Lower lobe of right lung (tissue), 2 donors: ENCODE measurements around the gene PLPPR3. TPM values are rescaled to one million over a fixed set of nuclear protein-coding genes. Genes with fewer than 3 reads are reported as not detected.

Experiments
- ATAC-seq, 2 donors: fragments of 200-7000 bp; cut with Tn5 transposase; one replicate each; pipeline ENCODE4 v1.9.1; 2020 to 2022; ENCODE audit warnings: mild to moderate bottlenecking in 2 of 2, moderate library complexity in 2 of 2
- DNase-seq: peaks from one replicate; pipeline ENCODE4 v3.0.0-alpha.2; 2020
- H3K27ac ChIP-seq: fragments of 200-600 bp; one replicate; pipeline ENCODE4 v1.8.0; 2022
- H3K27me3 ChIP-seq: fragments of 200-600 bp; one replicate; pipeline ENCODE4 v1.8.0; 2022; ENCODE audit warnings: low read depth
- H3K36me3 ChIP-seq: fragments of 200-600 bp; one replicate; pipeline ENCODE4 v1.8.0; 2022; ENCODE audit warnings: mild to moderate bottlenecking
- H3K4me1 ChIP-seq: fragments of 200-600 bp; one replicate; pipeline ENCODE4 v1.8.0; 2022
- H3K4me3 ChIP-seq: fragments of 200-600 bp; one replicate; pipeline ENCODE4 v1.8.0; 2022; ENCODE audit warnings: mild to moderate bottlenecking
- H3K9me3 ChIP-seq: fragments of 200-600 bp; one replicate; pipeline ENCODE4 v1.8.0; 2022
- intact Hi-C: fragments of 100-400 bp; cut with DNase I; formaldehyde crosslinking; loops from one replicate; pipeline ENCODE4 v1.11.0; 2022
- total RNA-seq: library from RNA; stranded (reverse); fragmentation: NEBNext Ultra II Directional; extraction: Animal tissue kit (Norgen Biotek cat#: 25700); gene quantifications from one replicate; pipeline ENCODE4 v1.2.1, GENCODE V29; 2021
- TF ChIP-seq, protein P1 (sequence below): fragments of 200-600 bp; IDR thresholded peaks from one replicate; pipeline ENCODE4 v1.8.0; 2022; ENCODE audit warnings: antibody characterized with exemption, mild to moderate bottlenecking
- donor health status: DM: no; HTN: yes; CAD: no; lungs with severe emphysema.

The PLPPR3 gene
- total RNA-seq, 1 donor from 2014 or later = 2.1 TPM

DNA sequence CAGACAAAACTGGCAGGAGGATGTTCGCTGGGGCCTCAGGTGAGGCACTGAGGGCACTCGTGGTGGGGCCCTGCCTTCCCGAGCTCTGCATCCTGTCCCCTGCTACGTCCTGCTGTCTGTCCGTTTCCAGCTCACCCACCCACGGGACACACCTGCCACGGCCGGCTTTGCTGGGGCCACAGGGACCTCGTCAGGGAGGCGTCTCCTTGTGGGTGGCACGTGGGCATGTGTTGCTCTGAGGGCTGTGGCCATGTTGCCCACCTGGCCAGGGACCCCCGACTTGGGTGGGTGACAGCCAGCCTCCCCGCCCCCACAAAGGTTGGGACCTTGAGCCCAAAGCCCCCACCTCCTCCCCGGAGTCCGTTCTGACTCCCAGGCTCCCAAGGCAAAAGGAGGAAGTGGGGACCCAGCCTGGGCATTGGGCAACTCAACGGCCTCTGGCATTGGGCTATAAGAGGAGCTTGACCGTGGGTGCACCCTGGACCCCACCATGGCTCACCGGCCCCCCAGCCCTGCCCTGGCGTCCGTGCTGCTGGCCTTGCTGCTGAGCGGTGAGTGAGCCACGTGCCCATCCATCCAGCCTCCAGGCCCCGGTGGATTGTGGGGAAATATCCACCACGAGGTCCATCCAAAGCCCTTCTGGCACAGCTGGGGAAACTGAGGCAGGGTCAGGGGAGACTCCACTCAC lies 18.9 kb upstream of the PLPPR3 start, which contains the start of gene PRTN3:
TSS of gene PRTN3 (plus strand) at position 481 of the 688 bp plus-strand sequence. CDS start at position 491, 10 bp downstream.
- DNase-seq (peak; percentile 69), ATAC-seq (peak; percentile 19 to 33)
- Histone ChIP-seq H3K9me3 (no peaks in the 10 kb centered on the region), H3K4me1 (peaks cover 10% of the 10 kb centered on the region), H3K36me3 (no peaks in the 10 kb centered on the region), H3K27me3 (peaks cover 51% of the 10 kb centered on the region), H3K27ac (no peak within 1 kb of the TSS), H3K4me3 (no peak within 1 kb of the TSS)
- intact Hi-C loops = no loop called here
- TF ChIP-seq, protein P1, sequence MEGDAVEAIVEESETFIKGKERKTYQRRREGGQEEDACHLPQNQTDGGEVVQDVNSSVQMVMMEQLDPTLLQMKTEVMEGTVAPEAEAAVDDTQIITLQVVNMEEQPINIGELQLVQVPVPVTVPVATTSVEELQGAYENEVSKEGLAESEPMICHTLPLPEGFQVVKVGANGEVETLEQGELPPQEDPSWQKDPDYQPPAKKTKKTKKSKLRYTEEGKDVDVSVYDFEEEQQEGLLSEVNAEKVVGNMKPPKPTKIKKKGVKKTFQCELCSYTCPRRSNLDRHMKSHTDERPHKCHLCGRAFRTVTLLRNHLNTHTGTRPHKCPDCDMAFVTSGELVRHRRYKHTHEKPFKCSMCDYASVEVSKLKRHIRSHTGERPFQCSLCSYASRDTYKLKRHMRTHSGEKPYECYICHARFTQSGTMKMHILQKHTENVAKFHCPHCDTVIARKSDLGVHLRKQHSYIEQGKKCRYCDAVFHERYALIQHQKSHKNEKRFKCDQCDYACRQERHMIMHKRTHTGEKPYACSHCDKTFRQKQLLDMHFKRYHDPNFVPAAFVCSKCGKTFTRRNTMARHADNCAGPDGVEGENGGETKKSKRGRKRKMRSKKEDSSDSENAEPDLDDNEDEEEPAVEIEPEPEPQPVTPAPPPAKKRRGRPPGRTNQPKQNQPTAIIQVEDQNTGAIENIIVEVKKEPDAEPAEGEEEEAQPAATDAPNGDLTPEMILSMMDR = no peak

DNA sequence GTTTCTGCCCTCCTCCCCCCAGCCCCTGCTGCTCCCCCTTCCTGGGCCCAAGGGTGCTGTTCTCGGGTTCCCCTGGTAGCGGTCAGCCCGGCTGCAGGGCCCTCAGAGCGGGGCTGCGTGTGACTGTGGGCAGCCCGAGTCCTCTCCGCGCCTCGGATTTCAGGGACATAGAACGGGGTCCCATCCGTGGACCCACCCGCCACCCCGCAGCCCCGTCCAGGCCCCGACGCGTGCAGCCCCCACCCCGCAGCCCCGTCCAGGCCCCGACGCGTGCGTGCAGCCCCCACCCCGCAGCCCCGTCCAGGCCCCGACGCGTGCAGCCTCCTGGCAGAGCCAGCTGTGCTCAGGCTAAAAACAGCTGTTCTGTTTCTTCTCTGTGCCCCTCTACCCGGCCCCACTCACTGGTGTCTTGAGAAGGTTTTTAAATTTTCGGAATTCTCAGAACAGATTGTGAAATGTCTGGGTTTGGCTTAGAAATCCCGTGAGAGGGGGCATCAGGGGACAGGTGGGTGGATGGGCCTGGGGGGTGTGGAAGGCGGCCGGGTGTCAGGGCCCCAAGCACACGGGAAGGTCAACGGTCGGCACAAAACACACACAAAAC lies 13.6 kb upstream of the PLPPR3 start:
- Histone ChIP-seq H3K27me3 (peaks cover 33% of the 10 kb centered on the region), H3K36me3 (no peaks in the 10 kb centered on the region), H3K4me3 (no peak overlapping the region), H3K9me3 (no peaks in the 10 kb centered on the region), H3K27ac (no peak overlapping the region), H3K4me1 (no peaks in the 10 kb centered on the region)
- TF ChIP-seq, protein P1 = no peak
- intact Hi-C loops = no loop called here
- DNase-seq (no peak), ATAC-seq (peak in 1 of 2 donors; percentile 80)

DNA sequence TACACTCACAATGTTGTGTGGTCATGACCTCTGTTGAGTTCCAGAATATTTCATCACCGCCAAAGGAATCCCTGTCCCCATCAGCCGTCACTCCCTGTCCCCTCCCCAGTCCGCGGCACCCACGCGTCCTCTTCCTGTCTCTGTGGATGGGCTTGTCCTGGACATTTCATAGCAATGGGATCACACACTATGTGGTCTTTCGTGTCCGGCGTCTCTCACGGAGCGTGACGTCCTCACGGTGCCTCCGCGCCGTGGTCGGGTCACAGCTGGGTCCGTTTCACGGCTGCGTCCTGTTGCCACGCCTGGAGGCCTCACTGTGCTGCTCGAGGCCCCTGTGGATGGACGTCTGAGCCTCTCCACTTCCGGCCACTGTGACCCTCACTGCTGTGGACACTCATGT lies 12.5 kb upstream of the PLPPR3 start:
- ATAC-seq (peak in 1 of 2 donors; percentile 10), DNase-seq (no peak)
- Histone ChIP-seq H3K9me3 (no peaks in the 10 kb centered on the region), H3K27me3 (peaks cover 37% of the 10 kb centered on the region), H3K4me1 (no peaks in the 10 kb centered on the region), H3K4me3 (no peak overlapping the region), H3K27ac (no peak overlapping the region), H3K36me3 (no peaks in the 10 kb centered on the region)
- intact Hi-C loops = no loop called here
- TF ChIP-seq, protein P1 = no peak

DNA sequence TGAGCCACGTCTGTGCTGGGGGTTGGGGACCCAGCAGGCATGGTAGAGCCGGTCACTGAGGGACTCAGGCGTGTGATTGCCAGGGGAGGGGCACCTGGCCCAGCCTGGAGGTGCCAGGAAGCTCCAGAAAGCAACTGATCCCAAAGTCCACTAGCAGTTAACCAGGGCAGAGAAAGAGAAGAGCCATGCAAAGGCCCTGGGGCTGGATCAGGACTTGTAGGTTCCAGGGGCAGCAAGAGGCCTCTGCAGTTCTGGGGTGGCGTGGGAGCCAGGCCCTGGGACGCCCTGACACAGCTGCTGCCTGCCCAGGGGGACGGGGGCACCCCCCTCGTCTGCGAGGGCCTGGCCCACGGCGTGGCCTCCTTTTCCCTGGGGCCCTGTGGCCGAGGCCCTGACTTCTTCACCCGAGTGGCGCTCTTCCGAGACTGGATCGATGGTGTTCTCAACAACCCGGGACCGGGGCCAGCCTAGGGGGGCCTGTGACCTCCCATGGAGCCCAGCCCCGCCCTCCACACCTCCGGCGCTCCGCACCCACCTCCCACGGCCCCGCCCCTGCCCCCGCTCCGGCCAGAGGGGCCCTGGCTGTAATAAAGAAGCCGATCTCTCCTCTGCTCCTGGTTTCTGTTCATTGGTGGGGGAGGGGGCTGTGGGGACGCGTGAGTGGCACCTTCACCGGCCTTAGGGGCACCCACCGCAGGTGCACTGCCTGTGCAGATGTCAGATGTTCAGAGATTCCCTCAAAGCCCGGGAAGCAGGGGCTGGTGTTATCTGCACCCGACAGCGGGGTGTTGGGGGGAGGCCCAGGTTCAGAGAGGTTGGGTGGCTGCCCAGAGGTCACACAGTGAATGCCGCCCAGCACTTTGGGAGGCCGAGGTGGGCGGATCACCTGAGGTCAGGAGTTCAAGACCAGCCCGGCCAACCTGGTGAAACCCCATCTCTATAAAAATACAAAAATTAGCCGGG lies 9.9 kb upstream of the PLPPR3 start:
- no peak for DNase-seq
- H3K9me3 ChIP-seq = no peaks in the 10 kb centered on the region

More for the DNA sequence above, 9.9 kb upstream of the PLPPR3 start:
- peaks cover 8% of the 10 kb centered on the region for H3K4me1 ChIP-seq
- ATAC-seq = no peak
- intact Hi-C loops = no loop called here
- no peak overlapping the region for H3K4me3 ChIP-seq
- H3K27ac ChIP-seq = no peak overlapping the region
- no peaks in the 10 kb centered on the region for H3K36me3 ChIP-seq
- peaks cover 28% of the 10 kb centered on the region for H3K27me3 ChIP-seq
- TF ChIP-seq, protein P1 = no peak
